Neuronal stem cell (in vitro differentiated cells): ENCODE results near the gene NFXL1.

Experiments
- DNase-seq: peaks from one replicate; pipeline ENCODE4 v3.0.0-alpha.2; 2013; ENCODE audit warnings: low spot score
- H2AFZ ChIP-seq: one replicate; pipeline ENCODE4 v1.6.1; 2013; ENCODE audit warnings: mild to moderate bottlenecking, low read length, inconsistent platforms
- H2AK5ac ChIP-seq: 2 replicates; pipeline ENCODE4 v1.6.1; 2013; ENCODE audit warnings: low read depth, mild to moderate bottlenecking, inconsistent platforms, low read length, moderate library complexity, mixed read lengths
- H2BK120ac ChIP-seq: 2 replicates; pipeline ENCODE4 v1.6.1; 2013; ENCODE audit warnings: low read depth, mild to moderate bottlenecking, inconsistent platforms, low read length, moderate library complexity, mixed read lengths
- H2BK12ac ChIP-seq: one replicate; pipeline ENCODE4 v1.6.1; 2013; ENCODE audit warnings: low read length, inconsistent platforms
- H2BK15ac ChIP-seq: 2 replicates; pipeline ENCODE4 v1.6.1; 2013; ENCODE audit warnings: mild to moderate bottlenecking, low read length, inconsistent platforms, mixed read lengths
- H2BK5ac ChIP-seq: one replicate; pipeline ENCODE4 v1.6.1; 2013; ENCODE audit warnings: inconsistent platforms, mild to moderate bottlenecking, low read length, moderate library complexity
- H3K14ac ChIP-seq: one replicate; pipeline ENCODE4 v1.6.1; 2013; ENCODE audit warnings: low read length, inconsistent platforms
- H3K18ac ChIP-seq: 2 replicates; pipeline ENCODE4 v1.6.1; 2013; ENCODE audit warnings: low read length, inconsistent platforms
- H3K23ac ChIP-seq: 2 replicates; pipeline ENCODE4 v1.6.1; 2013; ENCODE audit warnings: low read depth, mild to moderate bottlenecking, mixed read lengths, low read length, inconsistent platforms; ENCODE audit not compliant: poor library complexity
- H3K27ac ChIP-seq: replicated peaks from 3 replicates; pipeline ENCODE4 v1.5.1; 2013; ENCODE audit warnings: low read length, inconsistent platforms
- H3K27me3 ChIP-seq, 3 experiments: 2 replicates each; pipeline ENCODE4 v1.6.1; 2013; ENCODE audit warnings: low read length in 3 of 3, mild to moderate bottlenecking in 2 of 3, inconsistent platforms in 1 of 3, low read depth in 1 of 3, mixed read lengths in 1 of 3, moderate library complexity in 1 of 3; ENCODE audit not compliant: control insufficient read depth in 3 of 3, insufficient read depth in 3 of 3
- H3K36me3 ChIP-seq, 2 donors: replicated peaks in 1 of 2; 2 replicates each; pipeline ENCODE4 v1.6.1; 2013; ENCODE audit warnings: low read length in 2 of 2; ENCODE audit not compliant: control insufficient read depth in 2 of 2, insufficient read depth in 2 of 2
- H3K4ac ChIP-seq: 2 replicates; pipeline ENCODE4 v1.6.1; 2013; ENCODE audit warnings: inconsistent platforms, mild to moderate bottlenecking, low read length, moderate library complexity
- H3K4me1 ChIP-seq, 2 donors: 1 replicate in 1 of 2; 2 replicates in 1 of 2; pipeline ENCODE4 v1.6.1; 2013; ENCODE audit warnings: low read length in 2 of 2, low read depth in 1 of 2; ENCODE audit not compliant: control insufficient read depth in 2 of 2, insufficient read depth in 1 of 2
- H3K4me2 ChIP-seq: one replicate; pipeline ENCODE4 v1.6.1; 2013; ENCODE audit warnings: mild to moderate bottlenecking, low read length, inconsistent platforms; ENCODE audit not compliant: insufficient read depth, poor library complexity, severe bottlenecking
- H3K4me3 ChIP-seq, 2 donors: 2 replicates each; pipeline ENCODE4 v1.5.1; 2013; ENCODE audit warnings: low read length in 2 of 2, mild to moderate bottlenecking in 2 of 2, inconsistent platforms in 1 of 2, moderate library complexity in 1 of 2
- H3K79me1 ChIP-seq: one replicate; pipeline ENCODE4 v1.6.1; 2013; ENCODE audit warnings: low read depth, mild to moderate bottlenecking, inconsistent platforms, low read length, moderate library complexity
- H3K9ac ChIP-seq: one replicate; pipeline ENCODE4 v1.6.1; 2013; ENCODE audit warnings: mild to moderate bottlenecking, low read depth, low read length, inconsistent platforms; ENCODE audit not compliant: poor library complexity
- H3K9me3 ChIP-seq, 2 donors: replicated peaks in 1 of 2; 2 replicates each; pipeline versions ENCODE3 to v1.6.1; 2013; ENCODE audit warnings: low read length in 2 of 2, mild to moderate bottlenecking in 2 of 2, inconsistent platforms in 1 of 2, low read depth in 1 of 2, mixed read lengths in 1 of 2, moderate library complexity in 1 of 2; ENCODE audit not compliant: control insufficient read depth in 2 of 2, insufficient read depth in 1 of 2
- H4K8ac ChIP-seq: one replicate; pipeline ENCODE4 v1.6.1; 2013; ENCODE audit warnings: low read depth, mild to moderate bottlenecking, inconsistent platforms, low read length, moderate library complexity
- H4K91ac ChIP-seq: one replicate; pipeline ENCODE4 v1.6.1; 2013; ENCODE audit warnings: low read length, low read depth, mild to moderate bottlenecking, inconsistent platforms; ENCODE audit not compliant: poor library complexity
- WGBS, 2 donors: extraction: QIAGEN DNeasy Blood & Tissue Kit; methylation state at CpG; one replicate each; pipeline ENCODE4 v1.1.7; 2013; ENCODE audit warnings: missing lambda C conversion rate in 2 of 2, mixed read lengths in 1 of 2; ENCODE audit not compliant: insufficient read length in 2 of 2, insufficient replicate concordance in 1 of 2; ENCODE audit errors: extremely low coverage in 2 of 2; 5-methylcytosine and 5-hydroxymethylcytosine counted together

The NFXL1 gene

GRCh38 chr4:47860305-47860704 lies 54.1 kb downstream of the NFXL1 start:
- DNase-seq: no peak
- Histone ChIP-seq H2BK5ac (no peak overlapping the region), H3K9me3 (no peaks in the 10 kb centered on the region), H3K27me3 (no peaks in the 10 kb centered on the region), H3K4ac (no peak overlapping the region), H3K23ac (no peak overlapping the region), H2AK5ac (no peak overlapping the region), H2BK15ac (no peak overlapping the region), H3K9ac (no peak overlapping the region), H2AFZ (no peak overlapping the region), H3K4me3 (no peak overlapping the region), H3K14ac (no peak overlapping the region), H4K91ac (no peak overlapping the region), H2BK120ac (no peak overlapping the region), H3K4me2 (no peak overlapping the region), H3K36me3 (peaks cover 0 to 4% of the 10 kb centered on the region in 2 donors), H3K27ac (no peak overlapping the region), H4K8ac (no peak overlapping the region), H3K79me1 (peaks cover 2% of the 10 kb centered on the region), H3K18ac (no peak overlapping the region), H2BK12ac (no peak overlapping the region), H3K4me1 (no peaks in the 10 kb centered on the region)
- WGBS, 2 donors: no CpG with 5 or more reads among the region's 1 CpG

GRCh38 chr4:47858006-47858405 lies 56.4 kb downstream of the NFXL1 start:
- Histone ChIP-seq H3K4me3 (no peak overlapping the region), H3K79me1 (peaks cover 2% of the 10 kb centered on the region), H3K27ac (no peak overlapping the region), H2BK120ac (no peak overlapping the region), H4K8ac (no peak overlapping the region), H3K23ac (no peak overlapping the region), H2BK15ac (no peak overlapping the region), H2BK12ac (no peak overlapping the region), H2AK5ac (no peak overlapping the region), H3K14ac (no peak overlapping the region), H3K9ac (no peak overlapping the region), H3K4me1 (no peaks in the 10 kb centered on the region), H3K18ac (no peak overlapping the region), H3K4ac (no peak overlapping the region), H2AFZ (no peak overlapping the region), H4K91ac (no peak overlapping the region), H3K9me3 (no peaks in the 10 kb centered on the region), H3K27me3 (no peaks in the 10 kb centered on the region), H2BK5ac (no peak overlapping the region), H3K4me2 (no peak overlapping the region), H3K36me3 (peaks cover 0 to 12% of the 10 kb centered on the region in 2 donors)
- DNase-seq: no peak
- WGBS, 2 donors: no CpG with 5 or more reads among the region's 2 CpGs

GRCh38 chr4:47856713-47857112 lies 57.7 kb downstream of the NFXL1 start:
- no peak overlapping the region for H2BK15ac ChIP-seq
- no peak overlapping the region for H2BK12ac ChIP-seq
- no peak overlapping the region for H3K18ac ChIP-seq
- DNase-seq: no peak
- no peaks in the 10 kb centered on the region for H3K27me3 ChIP-seq
- H2AK5ac ChIP-seq: no peak overlapping the region
- H3K27ac ChIP-seq: no peak overlapping the region
- H2AFZ ChIP-seq: no peak overlapping the region
- H3K23ac ChIP-seq: no peak overlapping the region
- H3K79me1 ChIP-seq: peaks cover 2% of the 10 kb centered on the region
- no peak overlapping the region for H4K91ac ChIP-seq
- H2BK5ac ChIP-seq: no peak overlapping the region
- H3K9ac ChIP-seq: no peak overlapping the region
- H4K8ac ChIP-seq: no peak overlapping the region
- H3K4me3 ChIP-seq: no peak overlapping the region
- H3K14ac ChIP-seq: no peak overlapping the region
- no peaks in the 10 kb centered on the region for H3K4me1 ChIP-seq
- H3K4ac ChIP-seq: no peak overlapping the region
- H3K36me3 ChIP-seq: peaks cover 0 to 14% of the 10 kb centered on the region in 2 donors
- no peak overlapping the region for H2BK120ac ChIP-seq
- H3K4me2 ChIP-seq: no peak overlapping the region
- 91% methylated on average over 1 of the region's 1 CpG; no CpG with 5 or more reads in 1 of the 2 donors for WGBS, 2 donors
- no peaks in the 10 kb centered on the region for H3K9me3 ChIP-seq

GRCh38 chr4:47855350-47855749 lies 59.0 kb downstream of the NFXL1 start:
- H3K14ac ChIP-seq: no peak overlapping the region

More at GRCh38 chr4:47855350-47855749, 59.0 kb downstream of the NFXL1 start:
- H3K18ac ChIP-seq: no peak overlapping the region
- H3K79me1 ChIP-seq: peaks cover 2% of the 10 kb centered on the region
- no peak overlapping the region for H4K91ac ChIP-seq
- no peaks in the 10 kb centered on the region for H3K4me1 ChIP-seq
- H2BK120ac ChIP-seq: no peak overlapping the region
- H2AK5ac ChIP-seq: no peak overlapping the region
- H3K9me3 ChIP-seq: no peaks in the 10 kb centered on the region
- no peak overlapping the region for H3K23ac ChIP-seq
- H3K27ac ChIP-seq: no peak overlapping the region
- WGBS, 2 donors: no CpG with 5 or more reads among the region's 2 CpGs
- H3K4me2 ChIP-seq: no peak overlapping the region
- peaks cover 0 to 26% of the 10 kb centered on the region in 2 donors for H3K36me3 ChIP-seq
- no peak overlapping the region for H3K9ac ChIP-seq
- no peak overlapping the region for H3K4me3 ChIP-seq
- H4K8ac ChIP-seq: no peak overlapping the region
- no peak overlapping the region for H3K4ac ChIP-seq
- H2BK5ac ChIP-seq: no peak overlapping the region
- no peak overlapping the region for H2BK15ac ChIP-seq
- no peak overlapping the region for H2AFZ ChIP-seq
- H2BK12ac ChIP-seq: no peak overlapping the region
- H3K27me3 ChIP-seq: no peaks in the 10 kb centered on the region
- DNase-seq: no peak
